ENCODE results near the gene EHD4.

DNA sequence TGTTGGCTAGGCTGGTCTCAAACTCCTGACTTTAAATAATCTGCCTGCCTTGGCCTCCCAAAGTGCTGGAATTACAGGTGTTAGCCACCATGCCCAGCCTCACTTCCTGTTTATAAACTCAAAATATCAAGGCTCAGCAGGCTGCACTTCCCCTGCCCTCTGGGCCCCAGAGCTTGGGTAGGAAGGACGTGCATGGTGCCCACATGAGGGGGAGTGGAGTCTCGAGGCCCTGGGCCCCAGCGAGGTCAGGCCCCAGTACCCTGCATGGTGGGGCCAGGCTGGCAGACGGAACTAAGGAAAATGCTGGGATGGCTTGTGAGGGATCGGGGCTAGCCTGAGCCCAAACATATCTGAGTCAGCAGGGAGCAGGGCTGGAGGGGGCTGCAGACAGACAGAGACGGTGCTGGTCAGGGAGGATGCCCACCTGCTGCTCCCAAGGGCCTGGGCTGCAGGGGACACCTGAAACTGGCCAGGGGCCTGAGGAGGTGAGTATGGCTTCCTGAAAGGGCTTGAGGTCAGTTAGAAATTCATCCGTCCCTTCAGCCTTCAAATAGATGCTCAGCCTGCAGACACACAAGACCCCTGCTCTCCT, 83.6 kb downstream of the EHD4 start:
- TF ChIP-seq GATA3 (IDR thresholded peaks at IDR 0.05; ENCODE audit: low read depth, low read length) = no peak
- no peak for TF ChIP-seq GATA2 (IDR thresholded peaks at IDR 0.05; ENCODE audit: low read depth, low read length)
